ENCODE data around the gene CRTC1.
"Not testable (repeated sequence)": the region's sequence is repeated elsewhere in the genome, so short reads cannot be mapped to it uniquely, and the experiment has no call there.

The CRTC1 gene

DNA sequence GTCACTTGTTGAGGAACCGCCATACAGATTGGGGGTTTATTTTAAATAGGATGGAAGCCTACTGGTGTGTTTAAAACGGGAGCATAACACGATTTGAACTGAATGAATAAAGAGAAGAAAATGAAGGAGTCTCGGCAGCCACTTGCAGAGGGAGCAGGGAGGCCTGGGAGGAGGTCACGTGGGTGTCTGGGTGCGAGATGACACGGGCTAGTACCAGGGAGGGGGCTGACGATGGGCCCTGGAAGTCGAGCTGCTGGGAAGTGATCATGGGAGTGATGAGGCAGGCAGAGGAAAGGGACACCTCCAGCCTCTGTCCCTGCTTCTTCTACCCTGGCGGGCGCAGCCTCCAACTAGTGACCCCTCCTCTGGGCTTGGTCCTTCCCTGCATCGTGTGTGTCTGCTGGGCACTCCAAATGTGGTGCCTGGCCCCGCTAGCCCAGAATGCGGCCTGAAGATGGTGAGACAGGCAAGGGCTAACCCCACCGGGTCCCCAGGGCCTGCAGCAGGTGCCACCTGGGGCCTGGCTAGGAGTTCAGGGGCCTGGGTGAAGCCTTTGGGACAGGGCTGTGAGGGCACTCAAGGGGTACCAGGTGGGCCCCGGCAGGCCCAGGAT lies 35.5 kb downstream of the CRTC1 start:
- TF ChIP-seq, protein P1, sequence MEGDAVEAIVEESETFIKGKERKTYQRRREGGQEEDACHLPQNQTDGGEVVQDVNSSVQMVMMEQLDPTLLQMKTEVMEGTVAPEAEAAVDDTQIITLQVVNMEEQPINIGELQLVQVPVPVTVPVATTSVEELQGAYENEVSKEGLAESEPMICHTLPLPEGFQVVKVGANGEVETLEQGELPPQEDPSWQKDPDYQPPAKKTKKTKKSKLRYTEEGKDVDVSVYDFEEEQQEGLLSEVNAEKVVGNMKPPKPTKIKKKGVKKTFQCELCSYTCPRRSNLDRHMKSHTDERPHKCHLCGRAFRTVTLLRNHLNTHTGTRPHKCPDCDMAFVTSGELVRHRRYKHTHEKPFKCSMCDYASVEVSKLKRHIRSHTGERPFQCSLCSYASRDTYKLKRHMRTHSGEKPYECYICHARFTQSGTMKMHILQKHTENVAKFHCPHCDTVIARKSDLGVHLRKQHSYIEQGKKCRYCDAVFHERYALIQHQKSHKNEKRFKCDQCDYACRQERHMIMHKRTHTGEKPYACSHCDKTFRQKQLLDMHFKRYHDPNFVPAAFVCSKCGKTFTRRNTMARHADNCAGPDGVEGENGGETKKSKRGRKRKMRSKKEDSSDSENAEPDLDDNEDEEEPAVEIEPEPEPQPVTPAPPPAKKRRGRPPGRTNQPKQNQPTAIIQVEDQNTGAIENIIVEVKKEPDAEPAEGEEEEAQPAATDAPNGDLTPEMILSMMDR (IDR thresholded peaks at IDR 0.05; ENCODE audit: control insufficient read depth, insufficient read depth, low read depth, low read length, missing control alignments), result no peak
- H3K4me3 ChIP-seq (ENCODE audit: control insufficient read depth, low read depth, low read length), result no peak overlapping the region
- no peak for DNase-seq (ENCODE audit: low read depth)

DNA sequence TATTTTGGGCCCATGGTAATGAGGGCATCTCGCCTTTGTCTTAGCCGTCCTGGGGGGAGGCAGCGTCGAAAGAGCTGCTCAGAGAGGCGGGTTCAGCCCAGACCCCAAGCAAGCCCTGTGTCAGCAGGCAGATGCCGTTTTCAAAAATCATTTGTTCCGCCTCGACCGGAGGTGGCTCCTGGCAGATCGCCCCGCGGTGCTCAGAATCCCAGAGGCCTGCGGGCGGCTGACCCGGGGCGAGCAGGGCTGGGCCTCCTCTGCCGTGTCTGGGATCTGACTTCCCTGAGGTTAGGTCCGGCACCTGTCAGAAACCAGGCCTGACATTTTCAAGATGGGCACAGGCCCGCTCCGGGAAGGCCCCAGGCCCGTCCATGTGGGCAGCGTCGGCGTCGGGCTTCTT lies 36.1 kb downstream of the CRTC1 start:
- H3K4me3 ChIP-seq (ENCODE audit: control insufficient read depth, low read depth, low read length), result no peak overlapping the region
- no peak for DNase-seq (ENCODE audit: low read depth)

DNA sequence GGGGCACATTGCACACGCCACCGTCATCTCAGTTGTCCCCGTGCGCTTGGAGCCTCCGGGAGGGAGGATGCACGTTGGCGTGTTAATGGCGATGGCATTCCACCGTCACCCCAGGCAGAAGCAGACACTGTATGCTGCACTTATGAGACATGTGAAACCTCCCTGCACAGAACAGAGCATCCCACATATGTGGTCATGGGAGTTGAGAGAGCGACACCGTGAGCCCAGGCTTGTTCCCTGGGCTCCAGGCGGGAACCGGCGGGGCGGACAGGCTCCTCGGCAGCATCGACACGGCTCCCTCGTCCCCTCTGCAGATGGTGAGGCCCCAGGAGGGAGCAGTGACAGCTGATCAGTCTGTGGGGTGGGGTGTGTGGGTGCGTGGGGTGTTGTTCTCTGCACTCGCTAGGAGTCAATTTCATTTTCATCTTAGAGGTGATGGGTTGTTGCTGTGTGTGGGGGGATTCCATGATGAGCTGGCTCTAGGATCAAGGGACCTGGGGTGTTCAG lies 40.4 kb downstream of the CRTC1 start:
- no peak for DNase-seq (ENCODE audit: low read depth)
- TF ChIP-seq, protein P1 (IDR thresholded peaks at IDR 0.05; ENCODE audit: control insufficient read depth, insufficient read depth, low read depth, low read length, missing control alignments), result no peak
- no peak overlapping the region for H3K4me3 ChIP-seq (ENCODE audit: control insufficient read depth, low read depth, low read length)

More for the DNA sequence above, 36.1 kb downstream of the CRTC1 start:
- TF ChIP-seq, protein P1 (IDR thresholded peaks at IDR 0.05; ENCODE audit: control insufficient read depth, insufficient read depth, low read depth, low read length, missing control alignments), result no peak

DNA sequence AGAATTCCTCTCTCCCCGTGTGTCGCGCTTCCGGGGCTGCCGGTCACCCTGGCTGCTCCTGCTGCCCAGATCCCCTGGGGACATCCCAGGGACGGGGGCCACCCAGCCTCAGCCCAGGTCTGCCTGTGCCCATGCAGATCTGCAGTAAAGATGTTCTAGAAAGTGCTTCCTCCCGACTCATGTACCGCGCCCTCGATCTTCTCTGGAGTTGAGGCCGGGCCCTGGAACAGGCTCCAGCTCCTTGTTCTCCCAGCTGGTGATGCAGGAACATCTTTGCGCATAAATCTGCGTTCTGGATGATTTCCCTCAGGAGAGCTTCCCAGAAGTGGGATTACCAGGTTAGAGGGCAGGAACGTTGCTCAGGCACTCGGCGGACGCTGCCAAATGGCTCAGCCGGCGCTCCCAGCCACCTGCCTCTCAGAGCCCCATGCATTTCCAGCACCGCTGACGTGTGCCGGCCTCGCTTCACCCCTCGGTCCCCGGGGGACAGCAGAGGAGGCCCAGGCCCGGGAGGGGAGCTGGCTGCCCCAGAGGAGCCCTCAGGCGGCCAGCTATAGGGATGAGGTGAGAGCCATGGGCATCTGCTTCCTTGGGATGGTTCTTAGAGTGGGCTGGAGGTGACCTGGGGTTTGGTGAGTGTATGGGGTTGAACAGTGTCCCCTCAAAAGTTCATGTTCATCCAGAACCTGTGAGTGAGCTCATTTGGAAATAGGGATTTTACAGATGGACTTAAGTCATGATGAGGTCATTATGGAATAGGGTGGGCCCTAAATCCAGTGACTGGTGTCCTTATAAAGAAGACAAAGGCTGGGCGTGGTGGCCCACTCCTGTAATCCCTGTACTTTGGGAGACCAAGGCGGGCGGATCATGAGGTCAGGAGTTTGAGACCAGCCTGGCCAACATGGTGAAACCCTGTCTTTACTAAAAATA lies 42.6 kb downstream of the CRTC1 start:
- DNase-seq (ENCODE audit: low read depth), result no peak
- TF ChIP-seq, protein P1 (IDR thresholded peaks at IDR 0.05; ENCODE audit: control insufficient read depth, insufficient read depth, low read depth, low read length, missing control alignments), result no peak
- no peak overlapping the region for H3K4me3 ChIP-seq (ENCODE audit: control insufficient read depth, low read depth, low read length)

DNA sequence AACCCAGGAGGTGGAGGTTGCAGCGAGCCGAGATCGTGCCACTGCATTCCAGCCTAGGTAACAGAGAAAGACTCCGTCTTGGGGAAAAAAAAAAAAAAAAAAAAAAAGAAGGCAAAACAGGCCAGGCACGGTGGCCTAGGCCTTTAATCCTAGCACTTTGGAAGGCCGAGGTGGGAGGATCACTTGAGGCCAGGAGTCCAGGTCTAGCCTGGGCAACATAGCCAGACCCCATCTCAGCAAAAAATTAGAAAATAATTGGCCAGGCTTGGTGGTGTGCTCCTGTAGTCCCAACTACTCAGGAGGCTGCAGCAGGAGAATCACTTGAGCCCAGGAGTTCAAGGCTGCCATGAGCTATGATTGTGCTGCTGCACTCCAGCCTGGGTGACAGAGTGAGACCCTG lies 43.4 kb downstream of the CRTC1 start:
- no peak for DNase-seq (ENCODE audit: low read depth)
- TF ChIP-seq, protein P1 (IDR thresholded peaks at IDR 0.05; ENCODE audit: control insufficient read depth, insufficient read depth, low read depth, low read length, missing control alignments), result no peak
- H3K4me3 ChIP-seq (ENCODE audit: control insufficient read depth, low read depth, low read length), result no peak overlapping the region

DNA sequence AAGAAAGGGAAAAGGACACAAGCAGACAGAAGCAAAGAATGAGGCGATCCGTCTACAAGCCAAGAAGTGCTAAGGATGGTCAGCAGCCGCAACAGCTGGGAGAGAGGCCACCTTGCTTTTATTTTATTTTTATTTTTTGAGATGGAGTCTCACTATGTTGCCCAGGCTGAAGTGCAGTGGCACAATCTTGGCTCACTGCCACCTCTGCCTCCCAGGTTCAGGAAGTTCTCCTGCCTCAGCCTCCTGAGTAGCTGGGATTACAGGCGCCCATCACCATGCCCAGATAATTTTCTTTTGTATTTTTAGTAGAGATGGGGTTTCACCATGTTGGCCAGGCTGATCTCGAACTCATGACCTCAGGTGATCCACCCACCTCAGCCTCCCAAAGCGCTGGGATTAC lies 44.1 kb downstream of the CRTC1 start:
- not testable (repeated sequence) for DNase-seq (ENCODE audit: low read depth); H3K4me3 ChIP-seq (ENCODE audit: control insufficient read depth, low read depth, low read length)
